Endodermal cell (in vitro differentiated cells): Measurements from ENCODE around the gene KCTD11. TPM values are rescaled to one million over a fixed set of nuclear protein-coding genes. Genes with fewer than 3 reads are reported as not detected.
"Not testable (repeated sequence)": the region's sequence is repeated elsewhere in the genome, so short reads cannot be mapped to it uniquely, and the experiment has no call there.

ENCODE experiments used
- DNase-seq: peaks from one replicate; pipeline ENCODE4 v3.0.0-alpha.2; 2017
- H3K27ac ChIP-seq: 2 replicates; pipeline ENCODE4 v1.5.1; 2013; ENCODE audit warnings: mild to moderate bottlenecking, low read depth, low read length, moderate library complexity
- H3K27me3 ChIP-seq: 2 replicates; pipeline ENCODE4 v1.6.1; 2013; ENCODE audit warnings: mild to moderate bottlenecking, low read length, moderate library complexity; ENCODE audit not compliant: insufficient read depth, control insufficient read depth, poor library complexity, severe bottlenecking
- H3K36me3 ChIP-seq: 2 replicates; pipeline ENCODE4 v1.7.0; 2013; ENCODE audit warnings: mild to moderate bottlenecking, low read length, moderate library complexity; ENCODE audit not compliant: control insufficient read depth, insufficient read depth
- H3K4me1 ChIP-seq: one replicate; pipeline ENCODE4 v1.7.0; 2013; ENCODE audit warnings: low read length; ENCODE audit not compliant: control insufficient read depth, insufficient read depth
- H3K4me3 ChIP-seq: 2 replicates; pipeline ENCODE4 v1.5.1; 2013; ENCODE audit warnings: mild to moderate bottlenecking, low read length, moderate library complexity
- H3K9ac ChIP-seq: 2 replicates; pipeline ENCODE4 v1.6.1; 2013; ENCODE audit warnings: mild to moderate bottlenecking, low read length, moderate library complexity; ENCODE audit not compliant: poor library complexity, severe bottlenecking; ENCODE audit errors: extremely low read depth
- H3K9me3 ChIP-seq: 2 replicates; pipeline ENCODE4 v1.6.1; 2013; ENCODE audit warnings: mild to moderate bottlenecking, low read length, moderate library complexity; ENCODE audit not compliant: control insufficient read depth
- H3K27ac Mint-ChIP-seq: 2 replicates; pipeline ENCODE4 v1.8.0; 2020; ENCODE audit warnings: mixed read lengths
- H3K27me3 Mint-ChIP-seq: 2 replicates; pipeline ENCODE4 v1.8.0; 2021; ENCODE audit warnings: mild to moderate bottlenecking, mixed read lengths; ENCODE audit not compliant: insufficient read depth
- H3K36me3 Mint-ChIP-seq: 2 replicates; pipeline ENCODE4 v1.8.0; 2020; ENCODE audit warnings: low read depth, mixed read lengths
- H3K4me1 Mint-ChIP-seq: 2 replicates; pipeline ENCODE4 v1.8.0; 2020; ENCODE audit warnings: mixed read lengths
- H3K4me3 Mint-ChIP-seq: 2 replicates; pipeline ENCODE4 v1.8.0; 2020; ENCODE audit warnings: mild to moderate bottlenecking, moderate library complexity, mixed read lengths
- H3K9me3 Mint-ChIP-seq: 2 replicates; pipeline ENCODE4 v1.8.0; 2020; ENCODE audit warnings: mild to moderate bottlenecking, mixed read lengths
- CTCF ChIP-seq: fragments of 200-600 bp; sonication (generic); conservative IDR thresholded peaks from 2 replicates; pipeline ENCODE4 v1.5.0; 2021; ENCODE audit warnings: antibody characterized with exemption, mild to moderate bottlenecking
- WGBS, 2 experiments: methylation state at CpG; one replicate each; pipeline versions ENCODE4 v1.1.5 to v1.1.7; 2013; ENCODE audit warnings: missing lambda C conversion rate in 2 of 2, mixed read lengths in 1 of 2; ENCODE audit not compliant: insufficient coverage in 1 of 2, insufficient read length in 1 of 2; 5-methylcytosine and 5-hydroxymethylcytosine counted together
- total RNA-seq, 2 donors: library from RNA; stranded (reverse); fragmentation: NEBNext Ultra II Directional in 1 of 2; extraction: Animal tissue kit (Norgen Biotek cat#: 25700) in 1 of 2; gene quantifications; 2 replicates in 1 of 2; 3 replicates in 1 of 2; pipeline ENCODE4 v1.2.1, GENCODE V29; 2021

KCTD11 gene
- total RNA-seq, 2 donors from 2014 or later = 7.1 to 8.4 TPM

- no peak within 1 kb of the TSS for H3K27ac ChIP-seq
- H3K4me1 Mint-ChIP-seq = peaks cover 10% of the 10 kb centered on the region
- H3K4me3 ChIP-seq = no peak within 1 kb of the TSS
- peak within 1 kb of the TSS; percentile 16 for H3K27ac Mint-ChIP-seq
- H3K4me3 Mint-ChIP-seq = no peak within 1 kb of the TSS
- H3K9ac ChIP-seq = no peak within 1 kb of the TSS
- no peak for TF ChIP-seq CTCF
- H3K36me3 ChIP-seq = no peaks in the 10 kb centered on the region
- 43 to 70% methylated on average over 3 to 17 of the region's 17 CpGs for WGBS, 2 experiments
- DNase-seq = peak; percentile 94
- H3K36me3 Mint-ChIP-seq = no peaks in the 10 kb centered on the region
- H3K27me3 ChIP-seq = no peaks in the 10 kb centered on the region
- no peaks in the 10 kb centered on the region for H3K4me1 ChIP-seq
- H3K27me3 Mint-ChIP-seq = no peaks in the 10 kb centered on the region
- H3K9me3 ChIP-seq = no peaks in the 10 kb centered on the region
- no peaks in the 10 kb centered on the region for H3K9me3 Mint-ChIP-seq
Observed at GRCh38 chr17:7336240-7337175, 15.5 kb upstream of the KCTD11 start, which contains the start of gene ACAP1. ACAP1 (plus strand) TSS chr17:7336529; CDS start chr17:7336735, 206 bp downstream.

- H3K4me1 Mint-ChIP-seq = peaks cover 10% of the 10 kb centered on the region
- not testable (repeated sequence) for H3K9me3 ChIP-seq, H3K9ac ChIP-seq, H3K36me3 ChIP-seq, H3K36me3 Mint-ChIP-seq, H3K4me3 ChIP-seq, H3K27me3 Mint-ChIP-seq, H3K4me3 Mint-ChIP-seq, H3K27ac Mint-ChIP-seq, DNase-seq, H3K27me3 ChIP-seq, H3K9me3 Mint-ChIP-seq, H3K4me1 ChIP-seq, H3K27ac ChIP-seq
- 79 to 86% methylated on average over 7 of the region's 7 CpGs for WGBS, 2 experiments
Observed at GRCh38 chr17:7337600-7337999, 14.4 kb upstream of the KCTD11 start.

- TF ChIP-seq CTCF = no peak
- Mint-ChIP-seq H3K27ac (no peak overlapping the region), H3K36me3 (no peaks in the 10 kb centered on the region), H3K9me3 (no peaks in the 10 kb centered on the region), H3K4me3 (no peak overlapping the region), H3K4me1 (peaks cover 10% of the 10 kb centered on the region), H3K27me3 (no peaks in the 10 kb centered on the region)
- 60 to 88% methylated on average over 1 of the region's 2 CpGs for WGBS, 2 experiments
- H3K4me1 ChIP-seq = no peaks in the 10 kb centered on the region
- H3K9ac ChIP-seq = no peak overlapping the region
- H3K4me3 ChIP-seq = no peak overlapping the region
- DNase-seq = no peak
- H3K9me3 ChIP-seq = no peaks in the 10 kb centered on the region
- H3K27me3 ChIP-seq = no peaks in the 10 kb centered on the region
- H3K27ac ChIP-seq = no peak overlapping the region
- no peaks in the 10 kb centered on the region for H3K36me3 ChIP-seq
Observed at GRCh38 chr17:7340179-7340578, 11.8 kb upstream of the KCTD11 start.
